Middle frontal gyrus (tissue), 1 donor: ENCODE measurements around the gene OR10J5.
"Not testable (repeated sequence)": the region's sequence is repeated elsewhere in the genome, so short reads cannot be mapped to it uniquely, and the experiment has no call there.

Experiments
- DNase-seq: peaks from one replicate; pipeline ENCODE4 v3.0.0-alpha.2; 2015; ENCODE audit warnings: low spot score; ENCODE audit errors: extremely low spot score

The OR10J5 gene

GRCh38 chr1:159535907-159536306 lies at the start of gene OR10J5:
TSS of gene OR10J5 (minus strand) at chr1:159536007. CDS start at chr1:159536007, 0 bp downstream.
- no peak for DNase-seq

- no peak for DNase-seq
Measured at GRCh38 chr1:159584536-159584935, 48.7 kb upstream of the OR10J5 start.

- no peak for DNase-seq
Measured at GRCh38 chr1:159581422-159581821, 45.6 kb upstream of the OR10J5 start.

GRCh38 chr1:159580340-159580739 lies 44.5 kb upstream of the OR10J5 start:
- DNase-seq, result no peak

- no peak for DNase-seq
Measured at GRCh38 chr1:159577446-159577845, 41.6 kb upstream of the OR10J5 start.

GRCh38 chr1:159562680-159563079 lies 26.9 kb upstream of the OR10J5 start:
- DNase-seq, result no peak

- no peak for DNase-seq
Measured at GRCh38 chr1:159561497-159561896, 25.7 kb upstream of the OR10J5 start.

- no peak for DNase-seq
Measured at GRCh38 chr1:159560599-159560998, 24.8 kb upstream of the OR10J5 start.

GRCh38 chr1:159556931-159557369 lies 21.1 kb upstream of the OR10J5 start:
- no peak for DNase-seq

- DNase-seq, result no peak
Measured at GRCh38 chr1:159554696-159555095, 18.9 kb upstream of the OR10J5 start.

GRCh38 chr1:159554261-159554660 lies 18.5 kb upstream of the OR10J5 start:
- DNase-seq, result no peak

- no peak for DNase-seq
Measured at GRCh38 chr1:159548126-159548525, 12.3 kb upstream of the OR10J5 start.

GRCh38 chr1:159532922-159533321 lies 2.9 kb downstream of the OR10J5 start:
- no peak for DNase-seq

- not testable (repeated sequence) for DNase-seq
Measured at GRCh38 chr1:159524792-159525191, 11.0 kb downstream of the OR10J5 start.

- no peak for DNase-seq
Measured at GRCh38 chr1:159510229-159510541, 25.6 kb downstream of the OR10J5 start.

GRCh38 chr1:159509440-159510228 lies 26.2 kb downstream of the OR10J5 start:
- DNase-seq, result no peak

GRCh38 chr1:159508951-159509350 lies 26.9 kb downstream of the OR10J5 start:
- DNase-seq, result no peak

GRCh38 chr1:159505676-159506075 lies 30.1 kb downstream of the OR10J5 start:
- DNase-seq, result no peak

GRCh38 chr1:159501082-159501481 lies 34.7 kb downstream of the OR10J5 start:
- DNase-seq, result no peak

- DNase-seq, result not testable (repeated sequence)
Measured at GRCh38 chr1:159494513-159495210, 41.1 kb downstream of the OR10J5 start.

- DNase-seq, result no peak
Measured at GRCh38 chr1:159493354-159493753, 42.5 kb downstream of the OR10J5 start.

GRCh38 chr1:159492575-159493323 lies 43.1 kb downstream of the OR10J5 start:
- DNase-seq, result no peak
